NCI-H2196 (cell line): ENCODE results near the gene MAP3K4.

Experiments
- DNase-seq: peaks from one replicate; lab custom pipeline; 2025; ENCODE audit not compliant: unreplicated experiment; lab: John Stamatoyannopoulos, UW

MAP3K4 gene

GRCh38 chr6:160998766-160999165, 7.2 kb downstream of the MAP3K4 start:
- DNase-seq = no peak

- DNase-seq = no peak
Measured at GRCh38 chr6:160999516-160999915, 7.9 kb downstream of the MAP3K4 start.

- no peak for DNase-seq
Measured at GRCh38 chr6:161000632-161001031, 9.1 kb downstream of the MAP3K4 start.

GRCh38 chr6:161001421-161001820, 9.9 kb downstream of the MAP3K4 start:
- DNase-seq = peak; percentile 1

- DNase-seq = no peak
Measured at GRCh38 chr6:161003336-161003735, 11.8 kb downstream of the MAP3K4 start.

- no peak for DNase-seq
Measured at GRCh38 chr6:161008245-161008644, 16.7 kb downstream of the MAP3K4 start.

GRCh38 chr6:161009991-161010390, 18.4 kb downstream of the MAP3K4 start:
- no peak for DNase-seq

GRCh38 chr6:161010418-161010817, 18.8 kb downstream of the MAP3K4 start:
- no peak for DNase-seq

GRCh38 chr6:161011492-161012480, 20.2 kb downstream of the MAP3K4 start:
- DNase-seq = no peak

- no peak for DNase-seq
Measured at GRCh38 chr6:161013695-161014094, 22.1 kb downstream of the MAP3K4 start.

- no peak for DNase-seq
Measured at GRCh38 chr6:161017766-161018564, 26.4 kb downstream of the MAP3K4 start.

- DNase-seq = no peak
Measured at GRCh38 chr6:161019324-161019839, 27.8 kb downstream of the MAP3K4 start.

GRCh38 chr6:161021543-161021942, 30.0 kb downstream of the MAP3K4 start:
- no peak for DNase-seq

- no peak for DNase-seq
Measured at GRCh38 chr6:161021998-161022743, 30.6 kb downstream of the MAP3K4 start.

- no peak for DNase-seq
Measured at GRCh38 chr6:161023316-161023715, 31.7 kb downstream of the MAP3K4 start.

- DNase-seq = no peak
Measured at GRCh38 chr6:161024364-161024920, 32.9 kb downstream of the MAP3K4 start.

GRCh38 chr6:161027385-161027784, 35.8 kb downstream of the MAP3K4 start:
- DNase-seq = no peak

- DNase-seq = no peak
Measured at GRCh38 chr6:161029195-161029809, 37.7 kb downstream of the MAP3K4 start.

- DNase-seq = no peak
Measured at GRCh38 chr6:161031721-161032495, 40.3 kb downstream of the MAP3K4 start.
